ENCODE measurements around the gene TXNDC15.

DNA sequence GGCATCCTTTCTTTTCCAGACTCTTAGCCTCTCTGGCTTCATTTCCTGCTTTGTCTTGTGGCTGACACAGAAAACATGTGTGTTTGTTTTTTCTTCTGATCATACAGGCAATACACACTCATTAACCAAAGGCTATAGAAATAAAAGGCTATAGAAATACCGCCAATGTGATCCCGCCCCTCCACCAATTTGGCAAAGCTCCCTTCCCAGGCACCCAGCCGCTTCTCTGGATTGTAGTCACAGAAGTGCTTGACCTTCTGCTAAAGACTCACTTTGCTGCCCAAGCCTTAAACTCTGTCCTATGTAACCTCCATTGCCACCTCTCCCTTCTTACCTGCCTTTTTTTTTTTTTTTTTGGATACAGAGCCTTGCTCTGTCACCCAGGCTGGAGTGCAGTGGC, 5.3 kb downstream of the TXNDC15 start:
- TF ChIP-seq ELF1 (IDR thresholded peaks at IDR 0.05) (no peak), EP300 (IDR thresholded peaks at IDR 0.05; ENCODE audit: borderline replicate concordance in 1 of 2, low read depth in 1 of 2, low read length in 1 of 2) (no peak), POLR2AphosphoS5 (IDR thresholded peaks at IDR 0.05; ENCODE audit: low read depth, low read length) (no peak), EZH2phosphoT487 (IDR thresholded peaks at IDR 0.05; ENCODE audit: borderline replicate concordance, low read depth) (no peak)
- TF ChIP-seq, protein P1, sequence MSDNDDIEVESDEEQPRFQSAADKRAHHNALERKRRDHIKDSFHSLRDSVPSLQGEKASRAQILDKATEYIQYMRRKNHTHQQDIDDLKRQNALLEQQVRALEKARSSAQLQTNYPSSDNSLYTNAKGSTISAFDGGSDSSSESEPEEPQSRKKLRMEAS (IDR thresholded peaks at IDR 0.05; ENCODE audit: low read depth): no peak
- TF ChIP-seq, protein P2, sequence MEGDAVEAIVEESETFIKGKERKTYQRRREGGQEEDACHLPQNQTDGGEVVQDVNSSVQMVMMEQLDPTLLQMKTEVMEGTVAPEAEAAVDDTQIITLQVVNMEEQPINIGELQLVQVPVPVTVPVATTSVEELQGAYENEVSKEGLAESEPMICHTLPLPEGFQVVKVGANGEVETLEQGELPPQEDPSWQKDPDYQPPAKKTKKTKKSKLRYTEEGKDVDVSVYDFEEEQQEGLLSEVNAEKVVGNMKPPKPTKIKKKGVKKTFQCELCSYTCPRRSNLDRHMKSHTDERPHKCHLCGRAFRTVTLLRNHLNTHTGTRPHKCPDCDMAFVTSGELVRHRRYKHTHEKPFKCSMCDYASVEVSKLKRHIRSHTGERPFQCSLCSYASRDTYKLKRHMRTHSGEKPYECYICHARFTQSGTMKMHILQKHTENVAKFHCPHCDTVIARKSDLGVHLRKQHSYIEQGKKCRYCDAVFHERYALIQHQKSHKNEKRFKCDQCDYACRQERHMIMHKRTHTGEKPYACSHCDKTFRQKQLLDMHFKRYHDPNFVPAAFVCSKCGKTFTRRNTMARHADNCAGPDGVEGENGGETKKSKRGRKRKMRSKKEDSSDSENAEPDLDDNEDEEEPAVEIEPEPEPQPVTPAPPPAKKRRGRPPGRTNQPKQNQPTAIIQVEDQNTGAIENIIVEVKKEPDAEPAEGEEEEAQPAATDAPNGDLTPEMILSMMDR (IDR thresholded peaks at IDR 0.05): no peak

Data from SK-N-SH (cell line).